HCT116 (cell line): Measurements from ENCODE around the gene IRAK2. TPM values are rescaled to one million over a fixed set of nuclear protein-coding genes. Genes with fewer than 3 reads are reported as not detected.
"Not testable (repeated sequence)": the region's sequence is repeated elsewhere in the genome, so short reads cannot be mapped to it uniquely, and the experiment has no call there.

Experiments used
- ATAC-seq: fragments of 200-7000 bp; cut with Tn5 transposase; 2 replicates; pipeline ENCODE4 v1.9.1; 2020; ENCODE audit warnings: mild to moderate bottlenecking, moderate library complexity
- BruUV-seq: library from RNA; stranded (reverse); fragments of 400-500 nt; replicated peaks from 2 replicates; lab custom pipeline; 2021; lab: Mats Ljungman, UMichigan
- CTCF ChIA-PET: fragments of 300-600 bp; sonication (Branson Sonifier 250); formaldehyde crosslinking; loops from one replicate; lab custom pipeline; 2021; ENCODE audit warnings: antibody characterized with exemption; lab: Charles Lee
- POLR2A ChIA-PET: fragments of 300-600, 350-600 bp; sonication (Branson Sonifier 250); formaldehyde crosslinking; loops from one replicate; lab custom pipeline; 2021; ENCODE audit warnings: antibody characterized with exemption; lab: Charles Lee
- RAD21 ChIA-PET, 2 experiments: fragments of 300-600 bp; sonication (Branson Sonifier 250); formaldehyde crosslinking; loops; one replicate each; lab custom pipeline; 2023; ENCODE audit warnings: low total read pairs in 2 of 2; ENCODE audit not compliant: uncharacterized antibody in 2 of 2, unreplicated experiment in 2 of 2, low non-redundant PET in 1 of 2; lab: Charles Lee
- DNase-seq: peaks from one replicate; pipeline ENCODE4 v3.0.0-alpha.2; 2010; ENCODE audit warnings: low read depth, low spot score
- H2AFZ ChIP-seq: fragments of 200-600 bp; shearing (Covaris generic), sonication (generic); 2 replicates; pipeline ENCODE4 v1.6.1; 2017; ENCODE audit warnings: low read depth, mixed run types, mixed read lengths, antibody characterized with exemption, low read length; ENCODE audit not compliant: poor library complexity, severe bottlenecking
- H3K27ac ChIP-seq: 2 replicates; pipeline ENCODE4 v1.5.1; 2012; ENCODE audit warnings: low read depth, low read length
- H3K27me3 ChIP-seq: fragments of 200-600 bp; sonication (generic); 2 replicates; pipeline ENCODE4 v1.6.1; 2016; ENCODE audit warnings: mixed run types, low read length, mixed read lengths; ENCODE audit not compliant: insufficient read depth
- H3K36me3 ChIP-seq, 2 experiments: fragments of 200-500 bp in 1 of 2; fragments of 200-600 bp in 1 of 2; sonication (Bioruptor generic) in 1 of 2; sonication (generic) in 1 of 2; 2 replicates each; pipeline versions ENCODE4 v1.5.1 to v1.6.1; 2014 to 2016; ENCODE audit warnings: low read length in 2 of 2, inconsistent platforms in 1 of 2, mixed read lengths in 1 of 2, mixed run types in 1 of 2; ENCODE audit not compliant: insufficient read depth in 2 of 2, control insufficient read depth in 1 of 2
- H3K4me1 ChIP-seq, 2 experiments: fragments of 200-600 bp in 1 of 2; sonication (generic) in 1 of 2; 2 replicates each; pipeline versions ENCODE4 v1.5.1 to v1.6.1; 2012 to 2017; ENCODE audit warnings: low read length in 2 of 2, inconsistent platforms in 1 of 2, mild to moderate bottlenecking in 1 of 2, mixed read lengths in 1 of 2, mixed run types in 1 of 2, moderate library complexity in 1 of 2; ENCODE audit not compliant: insufficient read depth in 2 of 2, control insufficient read depth in 1 of 2
- H3K4me2 ChIP-seq: fragments of 200-600 bp; sonication (generic); 2 replicates; pipeline ENCODE4 v1.6.1; 2017; ENCODE audit warnings: mixed run types, low read length, mixed read lengths
- H3K4me3 ChIP-seq, 2 experiments: fragments of 200-600 bp in 1 of 2; sonication (generic) in 1 of 2; replicated peaks in 1 of 2; 2 replicates each; pipeline ENCODE4 v1.5.1; 2011 to 2016; ENCODE audit warnings: low read length in 2 of 2, control low read depth in 1 of 2, low read depth in 1 of 2, mild to moderate bottlenecking in 1 of 2, mixed read lengths in 1 of 2, mixed run types in 1 of 2
- H3K79me2 ChIP-seq: fragments of 200-600 bp; sonication (generic); 2 replicates; pipeline ENCODE4 v1.6.1; 2017; ENCODE audit warnings: mild to moderate bottlenecking, mixed run types, low read length, moderate library complexity, mixed read lengths; ENCODE audit not compliant: insufficient read depth
- H3K9ac ChIP-seq: fragments of 200-600 bp; sonication (generic); 2 replicates; pipeline ENCODE4 v1.6.1; 2016; ENCODE audit warnings: low read length, mixed read lengths
- H3K9me2 ChIP-seq: fragments of 200-600 bp; sonication (generic), shearing (Covaris generic); 2 replicates; pipeline ENCODE4 v1.6.1; 2017; ENCODE audit warnings: mixed run types, mild to moderate bottlenecking, moderate library complexity; ENCODE audit not compliant: insufficient read depth
- H3K9me3 ChIP-seq, 2 experiments: fragments of 200-500 bp in 1 of 2; fragments of 200-600 bp in 1 of 2; sonication (Bioruptor generic) in 1 of 2; sonication (generic) in 1 of 2; 2 replicates each; pipeline ENCODE4 v1.6.1; 2014 to 2017; ENCODE audit warnings: low read length in 2 of 2, mixed read lengths in 2 of 2, inconsistent platforms in 1 of 2, low read depth in 1 of 2, mild to moderate bottlenecking in 1 of 2, mixed run types in 1 of 2, moderate library complexity in 1 of 2; ENCODE audit not compliant: control insufficient read depth in 1 of 2, insufficient read depth in 1 of 2
- H4K20me1 ChIP-seq: fragments of 200-600 bp; sonication (generic), shearing (Covaris generic); 2 replicates; pipeline ENCODE4 v1.6.1; 2017; ENCODE audit warnings: mixed run types, mild to moderate bottlenecking, moderate library complexity; ENCODE audit not compliant: insufficient read depth
- CEBPB ChIP-seq: IDR thresholded peaks from 2 replicates; pipeline ENCODE4 v1.6.1; 2012; ENCODE audit warnings: low read depth
- EZH2phosphoT487 ChIP-seq: fragments of 200-600 bp; IDR thresholded peaks from 2 replicates; pipeline ENCODE4 v1.6.1; 2018; ENCODE audit warnings: antibody characterized with exemption, borderline replicate concordance
- TCF7L2 ChIP-seq: IDR thresholded peaks from 2 replicates; pipeline ENCODE4 v1.7.0; 2011; ENCODE audit warnings: borderline replicate concordance, inconsistent platforms; ENCODE audit not compliant: insufficient read depth, insufficient read length; ENCODE audit errors: extremely low read depth
- YY1 ChIP-seq: IDR thresholded peaks from 2 replicates; pipeline ENCODE4 v1.6.1; 2011; ENCODE audit warnings: low read length, low read depth, moderate library complexity, mild to moderate bottlenecking; ENCODE audit not compliant: insufficient replicate concordance; ENCODE audit errors: extremely low read depth
- ZBTB33 ChIP-seq: IDR thresholded peaks from 2 replicates; pipeline ENCODE4 v1.6.1; 2011; ENCODE audit warnings: mild to moderate bottlenecking, low read length, moderate library complexity; ENCODE audit not compliant: insufficient replicate concordance; ENCODE audit errors: extremely low read depth
- intact Hi-C: fragments of 100-400 bp; cut with micrococcal nuclease; formaldehyde crosslinking; loops from 2 replicates; pipeline ENCODE4 v1.10.0; 2022
- total RNA-seq: library from RNA; stranded (reverse); gene quantifications from one replicate; pipeline ENCODE4 v1.2.1, GENCODE V29; 2021; ENCODE audit not compliant: unreplicated experiment

Gene IRAK2
- total RNA-seq, 1 experiment from 2014 or later: 3.6 TPM

GRCh38 chr3:10162185-10162584 is 2.5 kb upstream of the IRAK2 start:
- H3K4me3 ChIP-seq: no peak overlapping the region
- DNase-seq (no peak), ATAC-seq (no peak)
- no peaks in the 10 kb centered on the region for H3K36me3 ChIP-seq
- H4K20me1 ChIP-seq: no peaks in the 10 kb centered on the region
- H3K27me3 ChIP-seq: no peaks in the 10 kb centered on the region
- no peak overlapping the region for H2AFZ ChIP-seq
- BruUV-seq: no TSS peak
- intact Hi-C loops: loop anchor here (5.0 kb wide), 1 partner anchor 45 kb away; no protein-coding TSS in a partner anchor
- H3K4me1 ChIP-seq: peaks cover 6 to 15% of the 10 kb centered on the region in 2 experiments; a peak in 1 of 4 replicates
- H3K9ac ChIP-seq: no peak overlapping the region
- RAD21 ChIA-PET: no interaction called here
- H3K27ac ChIP-seq: no peak overlapping the region
- H3K79me2 ChIP-seq: no peaks in the 10 kb centered on the region
- no peak for TF ChIP-seq CEBPB
- TF ChIP-seq ZBTB33: no peak
- TF ChIP-seq TCF7L2: no peak
- TF ChIP-seq YY1: no peak
- TF ChIP-seq EZH2phosphoT487: no peak
- CTCF ChIA-PET: no interaction called here
- no peaks in the 10 kb centered on the region for H3K9me2 ChIP-seq
- POLR2A ChIA-PET: no interaction called here
- H3K4me2 ChIP-seq: no peak overlapping the region
- H3K9me3 ChIP-seq: no peaks in the 10 kb centered on the region

- Histone ChIP-seq H3K4me3 (peak overlapping the region; percentile 68 to 86), H3K4me1 (peaks cover 6 to 15% of the 10 kb centered on the region in 2 experiments; a peak in 1 of 4 replicates), H2AFZ (peak overlapping the region; percentile 99), H3K4me2 (peak overlapping the region; percentile 98), H3K9ac (peak overlapping the region; percentile 71)
- intact Hi-C loops: loop anchor here (2.0 to 5.0 kb wide), 2 partner anchors 43 to 61 kb away; no protein-coding TSS in a partner anchor
- ATAC-seq, H3K9me3 ChIP-seq, H3K79me2 ChIP-seq, H3K27me3 ChIP-seq, H3K27ac ChIP-seq, H4K20me1 ChIP-seq, DNase-seq, BruUV-seq, RAD21 ChIA-PET, H3K9me2 ChIP-seq, H3K36me3 ChIP-seq: not testable (repeated sequence)
- CTCF ChIA-PET: interaction anchor here (1.3 to 2.1 kb wide), 2 partner anchors 28 to 153 kb away, joined by 4 read pairs; no protein-coding TSS in a partner anchor
- POLR2A ChIA-PET: interaction anchor here (1.0 kb wide), 1 partner anchor 84 kb away, joined by 3 read pairs; the partner anchor contains the start of gene TATDN2
These were observed 546 bp upstream of the IRAK2 start for GRCh38 chr3:10164201-10164545.
